B cell (primary cell): Measurements from ENCODE around the gene LGALS14. TPM values are rescaled to one million over a fixed set of nuclear protein-coding genes. Genes with fewer than 3 reads are reported as not detected.

ENCODE experiments used
- ATAC-seq: fragments of 200-7000 bp; cut with Tn5 transposase; one replicate; pipeline ENCODE4 v1.10.0; 2021; ENCODE audit warnings: low read depth, mild to moderate bottlenecking, moderate number of reproducible peaks, moderate library complexity
- CTCF ChIA-PET: fragments of 350-600 bp; sonication (Branson Sonifier 250); formaldehyde crosslinking; loops from one replicate; lab custom pipeline; 2021; ENCODE audit warnings: antibody characterized with exemption, inconsistent platforms; lab: Charles Lee
- POLR2A ChIA-PET: fragments of 350-600 bp; sonication (Branson Sonifier 250); formaldehyde crosslinking; loops from one replicate; lab custom pipeline; 2021; ENCODE audit warnings: antibody characterized with exemption; lab: Charles Lee
- DNase-seq: peaks from one replicate; pipeline ENCODE4 v3.0.0; 2013
- H2AFZ ChIP-seq: 2 replicates; pipeline ENCODE4 v1.6.1; 2012; ENCODE audit warnings: mild to moderate bottlenecking, low read depth, low read length; ENCODE audit not compliant: insufficient read depth, poor library complexity, severe bottlenecking
- H3K27ac ChIP-seq, 2 donors: 1 replicate in 1 of 2; 2 replicates in 1 of 2; pipeline ENCODE4 v1.5.1; 2012 to 2013; ENCODE audit warnings: low read length in 2 of 2, mild to moderate bottlenecking in 2 of 2, moderate library complexity in 1 of 2
- H3K27me3 ChIP-seq, 4 experiments: fragments of 200-600 bp in 1 of 4; sonication (generic) in 1 of 4; replicated peaks in 1 of 4; 1 replicate in 2 of 4; 2 replicates in 2 of 4; pipeline versions ENCODE4 v1.6.1 to v1.7.0; 2013 to 2016; ENCODE audit warnings: low read length in 3 of 4, mild to moderate bottlenecking in 2 of 4, mixed read lengths in 1 of 4, moderate library complexity in 1 of 4; ENCODE audit not compliant: insufficient read depth in 4 of 4, control insufficient read depth in 3 of 4; ENCODE audit errors: control extremely low read depth in 1 of 4
- H3K36me3 ChIP-seq, 2 experiments: replicated peaks in 1 of 2; 1 replicate in 1 of 2; 2 replicates in 1 of 2; pipeline versions ENCODE4 v1.6.1 to v1.7.1; 2013; ENCODE audit warnings: low read length in 1 of 2; ENCODE audit not compliant: insufficient read depth in 2 of 2, control insufficient read depth in 1 of 2; ENCODE audit errors: control extremely low read depth in 1 of 2, extremely low read depth in 1 of 2
- H3K4me1 ChIP-seq, 2 donors: fragments of 200-600 bp in 1 of 2; sonication (generic) in 1 of 2; 1 replicate in 1 of 2; 2 replicates in 1 of 2; pipeline versions ENCODE4 v1.5.1 to v1.6.1; 2013 to 2017; ENCODE audit warnings: low read length in 2 of 2; ENCODE audit not compliant: control insufficient read depth in 2 of 2, insufficient read depth in 2 of 2
- H3K4me2 ChIP-seq: replicated peaks from 2 replicates; pipeline ENCODE3; 2012; ENCODE audit warnings: mild to moderate bottlenecking, low read depth, low read length; ENCODE audit not compliant: poor library complexity, severe bottlenecking
- H3K4me3 ChIP-seq, 5 experiments: fragments of 200-600 bp in 1 of 5; sonication (generic) in 1 of 5; 1 replicate in 3 of 5; 2 replicates in 2 of 5; pipeline versions ENCODE4 v1.5.1 to v1.7.0; 2011 to 2016; ENCODE audit warnings: low read length in 4 of 5, mild to moderate bottlenecking in 4 of 5, low read depth in 2 of 5, control low read depth in 1 of 5, moderate library complexity in 1 of 5; ENCODE audit not compliant: insufficient read depth in 1 of 5; ENCODE audit errors: control extremely low read depth in 1 of 5, extremely low read depth in 1 of 5
- H3K79me2 ChIP-seq: fragments of 200-600 bp; sonication (generic); one replicate; pipeline ENCODE4 v1.6.0; 2016; ENCODE audit warnings: low read length; ENCODE audit not compliant: control insufficient read depth, insufficient read depth
- H3K9ac ChIP-seq: fragments of 200-600 bp; sonication (generic); 2 replicates; pipeline ENCODE4 v1.6.1; 2017; ENCODE audit warnings: mild to moderate bottlenecking, low read length, moderate library complexity
- H3K9me3 ChIP-seq, 3 donors: one replicate each; pipeline versions ENCODE4 v1.6.1 to v1.7.1; 2013; ENCODE audit warnings: low read length in 2 of 3; ENCODE audit not compliant: control insufficient read depth in 2 of 3, insufficient read depth in 1 of 3; ENCODE audit errors: control extremely low read depth in 1 of 3
- H4K20me1 ChIP-seq: 2 replicates; pipeline ENCODE4 v1.6.0; 2012; ENCODE audit warnings: mild to moderate bottlenecking, low read length; ENCODE audit not compliant: insufficient read depth, control insufficient read depth, poor library complexity, severe bottlenecking
- H3K27ac Mint-ChIP-seq: one replicate; pipeline ENCODE4 v1.8.0; 2021; ENCODE audit warnings: mixed read lengths
- H3K27me3 Mint-ChIP-seq: one replicate; pipeline ENCODE4 v1.8.0; 2021; ENCODE audit warnings: mixed read lengths
- H3K4me1 Mint-ChIP-seq: one replicate; pipeline ENCODE4 v1.8.0; 2021; ENCODE audit warnings: mixed read lengths
- H3K4me3 Mint-ChIP-seq: one replicate; pipeline ENCODE4 v1.8.0; 2021; ENCODE audit warnings: mixed read lengths
- H3K9me3 Mint-ChIP-seq: one replicate; pipeline ENCODE4 v1.8.0; 2022; ENCODE audit warnings: mixed read lengths; ENCODE audit not compliant: insufficient read depth
- EZH2 ChIP-seq: IDR thresholded peaks from 2 replicates; pipeline ENCODE4 v1.6.1; 2012; ENCODE audit warnings: borderline replicate concordance, low read depth, mild to moderate bottlenecking, moderate library complexity, low read length; ENCODE audit not compliant: insufficient read depth, poor library complexity, severe bottlenecking
- WGBS: methylation state at CpG from one replicate; pipeline ENCODE4 v1.1.5; 2013; ENCODE audit warnings: missing lambda C conversion rate; ENCODE audit not compliant: insufficient coverage; 5-methylcytosine and 5-hydroxymethylcytosine counted together
- intact Hi-C: fragments of 100-400 bp; cut with micrococcal nuclease; formaldehyde crosslinking; loops from one replicate; pipeline ENCODE4 v1.10.0; 2022
- polyA plus RNA-seq: library from polyadenylated mRNA; depleted of rRNA; stranded (reverse); fragments of >200 nt; gene quantifications from 2 replicates; pipeline ENCODE4 v1.2.3, GENCODE V29; 2012
- total RNA-seq, 2 donors: library from RNA; stranded (reverse); fragments of 120-200 nt in 1 of 2; gene quantifications; 1 replicate in 1 of 2; 2 replicates in 1 of 2; pipeline versions ENCODE4 v1.2.3 to v1.2.4, GENCODE V29; 2013 to 2022
- TF ChIP-seq, protein P1 (sequence below): fragments of 200-600 bp; IDR thresholded peaks from one replicate; pipeline ENCODE4 v1.8.0; 2022; ENCODE audit warnings: antibody characterized with exemption, mild to moderate bottlenecking

Gene LGALS14
- total and polyA plus RNA-seq, 2 donors (not counting 1 experiment from before 2014, with no cell fraction given) = not detected

DNA sequence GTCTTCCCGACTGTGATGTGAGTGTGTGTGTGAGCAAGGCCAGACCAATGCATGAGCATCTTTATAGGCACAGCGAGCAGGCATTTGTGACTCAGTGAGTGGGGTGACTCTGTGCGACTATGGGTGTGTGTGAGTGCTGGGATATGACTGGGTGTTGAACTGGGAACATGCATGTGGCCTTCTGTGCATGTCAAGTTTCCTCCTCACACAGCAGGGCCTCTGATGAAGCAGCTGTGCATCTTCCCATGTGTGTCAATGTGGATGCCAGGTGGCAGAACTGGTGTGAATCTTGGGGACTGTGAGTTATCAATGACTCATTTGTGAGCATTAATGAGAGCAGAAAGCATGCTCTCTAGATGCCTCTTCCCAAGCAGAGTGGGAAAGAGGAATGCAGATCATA lies 12.1 kb upstream of the LGALS14 start:
- intact Hi-C loops = no loop called here
- Mint-ChIP-seq H3K27me3 (peaks cover 57% of the 10 kb centered on the region), H3K4me3 (no peak overlapping the region), H3K9me3 (no peaks in the 10 kb centered on the region), H3K27ac (no peak overlapping the region), H3K4me1 (no peaks in the 10 kb centered on the region)
- H3K36me3 ChIP-seq = no peaks in the 10 kb centered on the region
- peaks cover 0 to 17% (median 7%) of the 10 kb centered on the region in 4 experiments for H3K27me3 ChIP-seq
- H2AFZ ChIP-seq = no peak overlapping the region
- H3K4me1 ChIP-seq = no peaks in the 10 kb centered on the region
- POLR2A ChIA-PET = no interaction called here
- CTCF ChIA-PET = no interaction called here
- ATAC-seq = no peak
- no peak for DNase-seq
- no peak overlapping the region for H3K9ac ChIP-seq
- H3K4me3 ChIP-seq = no peak overlapping the region
- H3K79me2 ChIP-seq = no peaks in the 10 kb centered on the region
- no peak overlapping the region for H3K27ac ChIP-seq
- no peak overlapping the region for H3K4me2 ChIP-seq
- TF ChIP-seq, protein P1, sequence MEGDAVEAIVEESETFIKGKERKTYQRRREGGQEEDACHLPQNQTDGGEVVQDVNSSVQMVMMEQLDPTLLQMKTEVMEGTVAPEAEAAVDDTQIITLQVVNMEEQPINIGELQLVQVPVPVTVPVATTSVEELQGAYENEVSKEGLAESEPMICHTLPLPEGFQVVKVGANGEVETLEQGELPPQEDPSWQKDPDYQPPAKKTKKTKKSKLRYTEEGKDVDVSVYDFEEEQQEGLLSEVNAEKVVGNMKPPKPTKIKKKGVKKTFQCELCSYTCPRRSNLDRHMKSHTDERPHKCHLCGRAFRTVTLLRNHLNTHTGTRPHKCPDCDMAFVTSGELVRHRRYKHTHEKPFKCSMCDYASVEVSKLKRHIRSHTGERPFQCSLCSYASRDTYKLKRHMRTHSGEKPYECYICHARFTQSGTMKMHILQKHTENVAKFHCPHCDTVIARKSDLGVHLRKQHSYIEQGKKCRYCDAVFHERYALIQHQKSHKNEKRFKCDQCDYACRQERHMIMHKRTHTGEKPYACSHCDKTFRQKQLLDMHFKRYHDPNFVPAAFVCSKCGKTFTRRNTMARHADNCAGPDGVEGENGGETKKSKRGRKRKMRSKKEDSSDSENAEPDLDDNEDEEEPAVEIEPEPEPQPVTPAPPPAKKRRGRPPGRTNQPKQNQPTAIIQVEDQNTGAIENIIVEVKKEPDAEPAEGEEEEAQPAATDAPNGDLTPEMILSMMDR = no peak
- no peak for TF ChIP-seq EZH2
- no peaks in the 10 kb centered on the region for H4K20me1 ChIP-seq
- no peaks in the 10 kb centered on the region for H3K9me3 ChIP-seq
- 90% methylated on average over 3 of the region's 3 CpGs for WGBS

DNA sequence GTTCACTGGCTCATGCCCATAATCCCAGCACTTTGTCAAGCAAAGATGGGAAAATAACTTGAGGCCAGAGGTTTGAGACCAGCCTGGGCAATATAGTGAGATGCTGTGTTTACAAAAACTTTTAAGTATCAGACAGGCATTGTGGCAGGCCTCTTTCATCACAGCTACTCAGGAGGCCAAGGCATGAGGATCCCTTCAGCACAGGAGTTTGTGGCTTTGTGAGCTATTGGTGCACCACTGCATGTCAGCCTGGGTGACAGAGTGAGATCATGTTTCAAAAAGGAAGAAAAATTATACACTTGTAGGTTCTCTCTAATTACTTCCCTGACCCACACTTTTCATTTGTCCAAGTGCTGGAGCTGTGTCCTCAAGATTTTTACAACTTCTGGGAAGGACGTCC lies 11.5 kb upstream of the LGALS14 start:
- Histone ChIP-seq H3K27me3 (peaks cover 0 to 17% (median 7%) of the 10 kb centered on the region in 4 experiments), H3K4me3 (no peak overlapping the region), H2AFZ (no peak overlapping the region), H3K79me2 (no peaks in the 10 kb centered on the region), H3K4me2 (no peak overlapping the region), H3K27ac (no peak overlapping the region), H3K4me1 (no peaks in the 10 kb centered on the region), H3K36me3 (no peaks in the 10 kb centered on the region), H3K9ac (no peak overlapping the region), H3K9me3 (no peaks in the 10 kb centered on the region), H4K20me1 (no peaks in the 10 kb centered on the region)
- no peak for DNase-seq
- Mint-ChIP-seq H3K9me3 (no peaks in the 10 kb centered on the region), H3K4me1 (no peaks in the 10 kb centered on the region), H3K4me3 (no peak overlapping the region), H3K27me3 (peaks cover 63% of the 10 kb centered on the region), H3K27ac (no peak overlapping the region)
- ChIA-PET CTCF (no interaction called here), POLR2A (no interaction called here)
- TF ChIP-seq, protein P1 = no peak
- no peak for TF ChIP-seq EZH2
- intact Hi-C loops = no loop called here
- WGBS = 89% methylated on average over 1 of the region's 1 CpG
- ATAC-seq = no peak
